ENCODE data around the gene C3orf33.

The C3orf33 gene

GRCh38 chr3:155785662-155786295 lies 20.3 kb downstream of the C3orf33 start:
- DNase-seq, result no peak

- no peak for DNase-seq
These were observed 23.6 kb downstream of the C3orf33 start for GRCh38 chr3:155782390-155782953.

- no peak for DNase-seq
These were observed 25.8 kb downstream of the C3orf33 start for GRCh38 chr3:155780291-155780690.

GRCh38 chr3:155778462-155778861 lies 27.6 kb downstream of the C3orf33 start:
- DNase-seq, result no peak

- DNase-seq, result no peak
These were observed 33.3 kb downstream of the C3orf33 start for GRCh38 chr3:155772801-155773200.

- DNase-seq, result peak in 3 of 4 experiments; percentile 10 to 30 (median 25)
These were observed 35.0 kb downstream of the C3orf33 start for GRCh38 chr3:155771126-155771525.

- no peak for DNase-seq
These were observed 39.9 kb downstream of the C3orf33 start for GRCh38 chr3:155766206-155766605.

GRCh38 chr3:155763870-155764463 lies 42.1 kb downstream of the C3orf33 start:
- DNase-seq, result no peak

GRCh38 chr3:155760653-155761052 lies 45.4 kb downstream of the C3orf33 start:
- DNase-seq, result no peak

- DNase-seq, result no peak
These were observed 48.5 kb downstream of the C3orf33 start for GRCh38 chr3:155757577-155757976.

- peak in 2 of 4 experiments; percentile 57 to 68 for DNase-seq
These were observed 52.9 kb downstream of the C3orf33 start for GRCh38 chr3:155753038-155753639.

GRCh38 chr3:155748611-155749365 lies 57.3 kb downstream of the C3orf33 start:
- DNase-seq, result no peak

- DNase-seq, result no peak
These were observed 58.2 kb downstream of the C3orf33 start for GRCh38 chr3:155747946-155748290.

- no peak for DNase-seq
These were observed 58.7 kb downstream of the C3orf33 start for GRCh38 chr3:155747286-155747945.

- no peak for DNase-seq
These were observed 59.4 kb downstream of the C3orf33 start for GRCh38 chr3:155746703-155747102.

- peak in 2 of 4 experiments; percentile 4 to 7 for DNase-seq
These were observed 60.1 kb downstream of the C3orf33 start for GRCh38 chr3:155745795-155746550.

GRCh38 chr3:155744626-155745324 lies 61.3 kb downstream of the C3orf33 start, which contains the start of gene PLCH1:
TSS of gene PLCH1 (minus strand) at chr3:155745071. CDS start at chr3:155704224, 40,847 bp downstream.
- peak; percentile 53 to 67 (median 60) for DNase-seq

- peak in 3 of 4 experiments; percentile 22 to 58 (median 43) for DNase-seq
These were observed 62.0 kb downstream of the C3orf33 start for GRCh38 chr3:155744010-155744625.

- DNase-seq, result peak in 1 of 4 experiments; percentile 9
These were observed 62.5 kb downstream of the C3orf33 start for GRCh38 chr3:155743606-155744005.

GRCh38 chr3:155742349-155742965 lies 63.6 kb downstream of the C3orf33 start:
- DNase-seq, result no peak
